Brain pericyte (primary cell): Measurements from ENCODE around the gene KRT2.

Experiments used
- DNase-seq: peaks from one replicate; pipeline ENCODE4 v3.0.0-alpha.2; 2012; ENCODE audit warnings: low read depth, low spot score

The KRT2 gene

GRCh38 chr12:52651726-52652261, at the start of gene KRT2:
Gene KRT2, minus strand, starts transcription at chr12:52652211. Its CDS starts 69 bp downstream, at chr12:52652142.
- DNase-seq: no peak

DNA sequence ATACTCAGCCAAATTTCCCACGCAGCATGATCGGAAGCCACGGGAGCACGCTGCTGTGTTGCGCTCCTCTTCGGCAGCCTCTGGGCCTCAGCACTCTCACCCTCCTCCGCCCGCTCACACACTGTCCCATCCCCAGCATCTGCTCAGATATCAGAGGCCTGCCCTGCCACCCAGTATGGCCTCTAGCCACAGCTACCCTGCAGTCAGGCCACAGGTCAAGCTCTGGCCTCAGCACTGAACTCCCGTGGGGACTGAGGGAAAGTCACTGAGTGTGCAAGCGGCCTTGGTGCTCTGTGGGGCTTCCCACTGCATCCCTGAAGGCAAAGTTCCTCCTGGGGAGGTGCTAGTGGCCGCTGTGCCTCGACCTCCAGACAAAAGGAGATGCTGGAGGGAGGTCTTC, 49.3 kb upstream of the KRT2 start:
- no peak for DNase-seq

GRCh38 chr12:52699960-52700359, 47.9 kb upstream of the KRT2 start:
- DNase-seq: no peak

DNA sequence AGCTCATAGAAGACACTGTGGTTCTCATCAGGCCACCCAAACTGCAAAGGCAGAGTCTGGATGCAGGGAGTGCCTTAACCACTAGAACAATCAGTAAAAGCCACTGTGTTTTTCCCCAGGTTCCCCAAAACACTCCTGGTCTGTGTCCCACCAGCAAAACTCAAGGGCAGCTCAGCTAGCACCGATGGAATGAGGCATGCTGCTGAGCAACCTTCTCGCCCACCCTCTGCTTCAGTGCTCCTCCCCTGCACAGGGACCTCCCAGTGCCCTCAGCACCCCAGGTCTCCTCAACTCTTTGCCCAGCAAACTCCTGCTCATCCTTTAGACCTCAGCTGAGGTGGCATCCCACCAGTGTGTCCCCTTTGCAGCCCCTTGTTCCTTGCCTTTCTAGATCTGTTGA, 47.4 kb upstream of the KRT2 start:
- no peak for DNase-seq

DNA sequence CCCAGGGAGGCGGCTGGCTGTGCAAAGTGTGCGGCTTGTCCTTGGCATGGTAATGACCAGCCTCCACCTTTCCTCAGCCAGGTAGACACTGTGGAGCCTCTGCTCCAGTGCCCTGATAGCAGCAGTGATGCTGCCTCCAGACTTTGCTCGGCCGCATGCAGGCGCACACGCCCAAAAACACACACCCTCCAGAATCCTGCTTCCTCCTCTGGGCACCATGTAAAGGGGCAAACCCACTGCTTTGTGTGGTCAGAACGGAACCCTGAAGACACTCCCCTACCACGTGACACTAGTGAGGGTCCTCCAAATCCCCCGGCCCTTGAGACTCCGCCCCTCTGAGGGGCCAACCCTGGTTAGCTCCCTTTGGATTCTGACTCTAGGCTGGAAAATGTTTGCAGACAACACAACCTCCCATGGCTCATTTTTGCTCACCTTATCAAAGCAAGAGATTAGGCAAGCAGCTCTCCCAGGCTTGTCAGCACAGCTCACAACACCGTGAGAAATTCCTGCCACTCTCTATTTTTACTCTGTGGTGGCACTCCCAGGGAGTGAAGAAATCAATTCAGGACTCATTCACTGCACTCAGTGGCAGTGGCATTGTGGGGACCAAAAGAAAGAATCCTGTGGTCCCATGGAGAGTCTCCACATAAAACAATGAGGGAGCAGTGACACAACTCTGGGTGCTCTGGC, 46.8 kb upstream of the KRT2 start:
- DNase-seq: no peak

GRCh38 chr12:52697058-52697582, 45.1 kb upstream of the KRT2 start:
- no peak for DNase-seq

GRCh38 chr12:52696588-52696987, 44.6 kb upstream of the KRT2 start:
- no peak for DNase-seq

DNA sequence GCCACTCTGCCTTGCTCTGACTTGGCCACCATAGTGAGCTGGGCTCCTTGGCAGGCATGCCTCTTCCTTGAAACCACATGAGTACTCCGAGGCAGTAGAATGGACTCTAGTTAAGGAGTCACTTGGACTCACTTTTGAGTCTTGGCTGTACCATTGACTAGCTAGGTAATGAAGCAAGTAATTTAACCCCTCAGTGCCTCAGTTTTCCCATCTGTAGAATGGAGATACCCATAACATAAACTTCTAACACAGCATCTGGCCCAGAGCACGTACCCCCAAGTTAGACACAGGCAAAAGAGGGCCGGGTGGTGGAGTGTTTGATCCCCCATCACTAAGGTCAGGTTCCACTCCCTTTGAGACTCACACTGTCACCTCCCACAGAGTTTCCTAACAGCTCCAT, 43.0 kb upstream of the KRT2 start:
- no peak for DNase-seq

GRCh38 chr12:52694151-52694550, 42.1 kb upstream of the KRT2 start:
- no peak for DNase-seq

- no peak for DNase-seq
Observed at GRCh38 chr12:52693261-52693660, 41.2 kb upstream of the KRT2 start.

GRCh38 chr12:52692254-52692653, 40.2 kb upstream of the KRT2 start:
- DNase-seq: no peak

GRCh38 chr12:52691841-52692150, 39.8 kb upstream of the KRT2 start:
- DNase-seq: no peak

DNA sequence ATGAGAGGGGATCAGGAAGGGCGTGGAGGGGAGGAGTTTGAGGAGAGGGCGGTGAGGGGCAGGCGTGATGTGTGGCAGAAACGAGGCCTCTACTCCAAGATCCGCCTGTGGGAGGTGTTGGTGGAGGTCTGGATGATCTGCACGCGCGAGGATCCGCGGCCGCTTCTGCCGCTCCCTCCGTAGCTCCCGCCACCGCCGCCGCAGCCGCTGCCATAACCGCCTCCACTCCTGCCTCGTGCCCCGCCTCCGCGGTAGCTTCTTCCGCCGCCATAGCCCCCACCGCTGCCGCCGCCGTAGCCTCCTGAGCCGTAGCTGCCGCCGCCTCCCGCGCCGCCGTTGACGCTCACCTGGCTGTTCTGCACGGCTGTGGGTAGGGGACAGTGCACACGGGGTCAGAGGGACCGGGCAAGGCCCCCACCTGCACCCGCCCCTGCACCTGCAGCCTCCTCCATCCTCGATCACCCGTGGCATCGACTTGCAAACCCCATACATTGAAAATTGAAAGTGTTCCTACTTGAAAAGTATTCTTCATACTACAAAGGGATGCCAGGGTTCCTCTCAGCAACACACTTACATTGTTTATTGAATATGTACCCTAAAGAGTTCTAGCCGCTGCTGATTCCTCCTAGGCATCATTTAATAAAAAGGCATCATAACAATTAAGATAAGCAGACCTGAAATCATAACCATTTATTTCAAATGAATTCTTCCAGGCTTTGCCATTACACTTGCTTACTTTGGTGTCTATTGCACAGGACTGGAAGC, 39.2 kb upstream of the KRT2 start:
- no peak for DNase-seq

GRCh38 chr12:52690351-52691075, 38.5 kb upstream of the KRT2 start:
- no peak for DNase-seq

GRCh38 chr12:52689936-52690335, 37.9 kb upstream of the KRT2 start:
- DNase-seq: no peak

DNA sequence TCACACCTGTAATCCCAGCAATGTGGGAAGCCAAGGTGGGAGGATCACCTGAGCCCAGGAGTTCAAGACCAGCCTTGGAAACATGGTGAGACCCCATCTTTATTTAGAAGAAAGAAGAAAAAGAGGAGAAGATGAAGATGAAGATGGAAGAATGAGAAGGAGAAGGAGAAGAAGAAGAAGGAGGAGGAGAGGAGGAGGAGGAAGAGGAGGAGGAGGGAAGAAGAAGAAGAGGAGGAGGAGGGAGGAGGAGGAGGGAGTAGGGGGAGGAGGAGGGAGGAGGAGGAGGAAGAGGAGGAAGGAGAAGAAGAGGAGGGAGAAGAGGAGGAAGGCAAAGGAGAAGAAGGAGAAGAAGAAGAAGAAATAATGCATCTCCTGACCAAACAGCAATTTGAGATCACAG, 37.2 kb upstream of the KRT2 start:
- no peak for DNase-seq

DNA sequence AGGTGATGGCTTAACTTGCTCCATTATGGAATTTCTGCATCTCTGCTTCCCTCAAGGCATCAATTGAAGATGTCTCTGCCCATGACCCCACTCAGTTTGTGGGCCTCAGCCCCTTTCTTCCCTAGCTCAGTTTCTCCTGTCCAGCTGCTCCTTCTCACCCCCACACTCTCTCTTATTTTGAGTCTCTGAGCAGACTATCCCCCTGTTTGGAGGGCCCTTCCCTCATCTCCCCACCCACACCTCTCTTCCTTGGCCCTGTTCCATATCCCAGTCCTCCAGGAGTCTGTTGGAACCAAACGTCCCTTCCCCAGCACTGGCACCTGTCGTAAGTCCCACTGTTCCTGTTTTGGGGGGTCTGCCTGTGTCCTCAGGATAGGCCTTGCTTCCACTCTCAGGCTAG, 36.5 kb upstream of the KRT2 start:
- DNase-seq: no peak

DNA sequence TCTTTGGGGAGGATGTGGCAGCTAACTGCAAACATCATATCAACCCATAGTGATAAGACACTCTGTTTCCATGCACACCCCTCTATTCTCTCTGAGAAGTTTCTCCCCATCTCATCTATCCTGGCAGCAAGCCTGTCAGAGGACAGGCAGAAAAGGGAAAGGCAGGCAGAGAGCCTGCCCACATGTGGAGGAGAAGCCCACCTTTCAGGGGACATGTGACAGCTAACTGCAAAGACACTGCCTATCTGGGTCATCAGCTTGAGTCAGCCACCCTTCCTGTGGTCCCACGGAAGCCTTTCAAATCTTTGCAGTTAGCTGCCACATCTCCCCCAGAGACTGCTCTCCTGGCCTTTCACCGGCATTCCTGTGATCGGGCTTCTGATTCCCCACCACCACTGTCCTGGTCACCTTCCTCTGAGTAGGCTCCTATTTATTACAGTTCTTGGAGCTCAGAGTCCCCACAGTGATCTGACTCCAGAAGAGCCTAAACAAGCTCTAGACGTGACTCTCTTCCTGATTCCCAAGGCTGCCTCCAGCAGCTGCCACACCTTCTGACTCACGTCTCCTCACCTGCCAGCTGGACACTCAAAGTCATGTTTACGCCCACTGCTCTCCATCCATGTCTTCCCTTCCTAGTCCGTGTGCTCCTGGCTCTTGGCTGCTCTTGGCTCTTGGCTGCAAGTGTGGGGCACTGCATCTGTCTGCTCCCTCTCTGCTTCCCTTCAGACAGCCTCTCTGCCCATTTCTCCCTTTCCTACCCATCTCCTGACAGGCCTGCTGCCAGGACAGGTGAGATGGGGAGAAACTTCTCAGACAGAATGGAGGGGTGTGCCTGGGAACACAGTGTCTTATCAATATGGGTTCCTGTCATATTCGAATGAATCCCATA, 35.7 kb upstream of the KRT2 start:
- DNase-seq: no peak

DNA sequence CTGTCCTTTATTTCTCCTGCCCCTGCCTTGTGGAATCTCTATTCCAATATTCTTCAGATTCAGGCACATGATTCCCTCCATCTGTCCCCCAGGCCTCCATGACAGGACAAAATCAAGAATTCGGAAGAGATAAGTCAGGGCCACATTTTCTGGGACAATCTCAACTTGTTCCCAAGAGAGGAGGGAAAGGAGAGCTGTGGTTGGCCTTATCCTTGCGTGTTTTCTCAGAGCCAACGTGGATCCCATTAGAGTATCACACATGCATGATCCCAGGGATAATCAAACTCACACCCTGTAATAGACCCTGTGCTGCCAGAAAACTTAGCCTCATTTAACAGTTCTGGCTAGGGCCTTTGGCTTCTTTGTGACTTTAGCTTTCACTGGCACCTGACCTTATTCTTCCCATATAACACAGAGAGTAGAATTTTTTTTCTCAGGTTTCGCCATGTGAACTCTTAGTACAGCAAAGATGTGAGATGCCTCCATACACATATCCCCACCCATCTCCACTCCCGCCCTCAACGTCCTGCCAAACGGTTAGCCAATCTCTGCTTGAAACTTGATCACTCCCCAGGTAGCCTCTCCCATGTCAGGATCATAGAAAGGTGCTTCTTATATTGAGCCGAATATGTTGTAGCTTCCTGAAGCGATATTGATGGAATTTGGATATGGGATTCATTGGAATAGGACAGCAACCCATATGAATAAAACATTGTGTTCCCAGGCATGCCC, 34.9 kb upstream of the KRT2 start:
- DNase-seq: no peak

DNA sequence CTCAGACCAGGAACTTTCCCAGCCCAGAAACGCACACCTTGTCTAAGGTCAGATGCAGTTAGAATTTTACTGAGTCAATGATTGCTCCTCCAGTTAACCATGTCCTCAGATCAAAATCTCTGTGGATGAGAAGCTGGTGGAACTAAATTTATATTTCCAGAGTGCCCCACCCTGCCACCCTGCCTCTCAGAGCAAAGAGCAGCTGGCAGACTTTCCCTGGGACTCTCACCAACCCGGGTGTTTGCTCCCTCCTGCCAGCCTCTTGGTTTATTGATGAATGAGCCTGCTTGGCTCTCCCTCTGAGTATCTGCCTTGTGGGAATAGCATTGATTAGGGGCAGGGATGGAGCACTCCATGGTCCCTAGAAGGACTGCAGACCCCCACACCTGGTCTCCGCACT, 34.1 kb upstream of the KRT2 start:
- no peak for DNase-seq
